ENCODE measurements around the gene SV2A.
A peak's percentile ranks its signal among the peaks of the same experiment; 100 is the strongest.

SV2A gene

DNA sequence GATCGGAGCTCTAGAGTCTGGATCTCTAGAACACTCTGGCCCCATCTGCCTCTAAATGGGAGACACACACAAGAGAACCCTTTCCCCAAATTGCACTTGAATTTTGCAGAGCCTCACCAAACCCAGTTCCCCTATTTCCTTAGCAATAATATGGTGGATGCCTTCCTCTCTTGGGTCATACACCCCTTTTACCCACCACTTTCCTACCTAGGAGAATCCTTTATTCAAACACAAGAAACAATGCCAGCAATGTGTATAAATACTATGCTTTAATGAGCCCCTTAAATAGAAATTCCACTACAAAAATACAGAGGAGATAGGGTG is 10.7 kb upstream of the SV2A start:
- Histone ChIP-seq H3K27ac (ENCODE audit: low read length) (peak overlapping the region; percentile 96), H3K27me3 (ENCODE audit: insufficient read depth, low read length) (no peaks in the 10 kb centered on the region), H3K9ac (ENCODE audit: low read depth, low read length) (peak overlapping the region; percentile 98; the same call in 1 of the 2 replicates), H3K4me3 (ENCODE audit: low read length) (peak overlapping the region; percentile 92), H3K4me1 (ENCODE audit: insufficient read depth, low read length) (peaks cover 6% of the 10 kb centered on the region), H3K9me3 (ENCODE audit: insufficient read depth, low read depth, low read length) (no peaks in the 10 kb centered on the region), H3K36me3 (ENCODE audit: insufficient read depth, low read depth, low read length) (peaks cover 35% of the 10 kb centered on the region)

GRCh38 chr1:149927563-149928400 is 10.1 kb upstream of the SV2A start, which contains the start of gene SF3B4:
Gene SF3B4 (minus strand): TSS chr1:149927803. CDS start chr1:149927759, 44 bp downstream.
- no peaks in the 10 kb centered on the region for H3K9me3 ChIP-seq (ENCODE audit: insufficient read depth, low read depth, low read length)
- peak within 1 kb of the TSS; percentile 96 for H3K27ac ChIP-seq (ENCODE audit: low read length)
- H3K36me3 ChIP-seq (ENCODE audit: insufficient read depth, low read depth, low read length): peaks cover 41% of the 10 kb centered on the region
- H3K27me3 ChIP-seq (ENCODE audit: insufficient read depth, low read length): no peaks in the 10 kb centered on the region
- peaks cover 6% of the 10 kb centered on the region for H3K4me1 ChIP-seq (ENCODE audit: insufficient read depth, low read length)
- peak within 1 kb of the TSS; percentile 92 for H3K4me3 ChIP-seq (ENCODE audit: low read length)
- peak within 1 kb of the TSS; percentile 98 for H3K9ac ChIP-seq (ENCODE audit: low read depth, low read length)

DNA sequence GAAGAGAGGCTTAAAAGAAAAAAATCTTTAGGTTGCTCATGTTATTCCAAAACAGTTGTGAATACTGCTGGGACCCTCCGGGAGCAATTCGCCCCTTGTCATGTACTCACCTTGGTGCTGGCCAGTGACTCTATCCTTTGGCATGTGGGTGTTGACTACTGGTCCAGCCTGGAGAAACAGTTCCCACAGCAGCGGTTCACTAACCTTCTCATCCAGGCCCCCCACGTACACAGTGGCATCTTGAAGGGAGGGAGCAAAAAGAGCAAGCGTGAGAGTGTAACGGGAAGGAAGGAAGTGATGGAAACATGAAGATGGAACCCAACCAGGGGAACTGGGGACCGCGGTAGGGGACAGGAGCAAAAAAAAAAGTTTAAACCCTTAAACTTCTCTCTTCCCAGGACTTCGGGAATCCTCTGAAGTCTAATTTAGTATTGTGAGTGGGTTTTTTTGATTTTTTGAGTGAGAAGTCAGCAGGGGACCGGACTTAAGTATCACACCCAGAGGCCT is 9.5 kb upstream of the SV2A start:
- Histone ChIP-seq H3K4me1 (ENCODE audit: insufficient read depth, low read length) (peaks cover 6% of the 10 kb centered on the region), H3K9me3 (ENCODE audit: insufficient read depth, low read depth, low read length) (no peaks in the 10 kb centered on the region), H3K36me3 (ENCODE audit: insufficient read depth, low read depth, low read length) (peaks cover 46% of the 10 kb centered on the region), H3K27ac (ENCODE audit: low read length) (no peak overlapping the region), H3K27me3 (ENCODE audit: insufficient read depth, low read length) (no peaks in the 10 kb centered on the region), H3K9ac (ENCODE audit: low read depth, low read length) (peak overlapping the region; percentile 98), H3K4me3 (ENCODE audit: low read length) (peak overlapping the region; percentile 92)

DNA sequence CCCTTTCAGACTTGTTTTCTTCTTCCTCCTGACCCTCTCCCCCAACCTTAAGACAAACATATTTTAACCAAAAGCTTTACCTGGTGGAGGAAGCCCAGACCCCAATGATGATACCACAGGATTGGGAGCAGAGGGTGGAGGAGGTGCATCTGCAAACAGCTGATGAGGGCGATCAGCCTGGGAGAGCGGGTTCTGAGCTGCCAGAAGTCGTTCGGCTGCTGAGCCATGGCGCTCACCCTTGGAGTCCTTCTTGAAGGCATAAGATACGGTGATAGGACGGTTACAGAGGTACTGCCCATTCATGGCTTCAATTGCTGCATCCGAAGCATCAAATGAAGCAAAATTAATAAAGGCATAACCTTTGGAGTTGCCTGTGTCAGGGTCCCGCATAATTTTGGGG is 8.7 kb upstream of the SV2A start:
- H3K27me3 ChIP-seq (ENCODE audit: insufficient read depth, low read length): no peaks in the 10 kb centered on the region
- no peak overlapping the region for H3K9ac ChIP-seq (ENCODE audit: low read depth, low read length)
- no peak overlapping the region for H3K27ac ChIP-seq (ENCODE audit: low read length)
- H3K4me3 ChIP-seq (ENCODE audit: low read length): peak overlapping the region; percentile 92
- H3K4me1 ChIP-seq (ENCODE audit: insufficient read depth, low read length): peaks cover 6% of the 10 kb centered on the region
- no peaks in the 10 kb centered on the region for H3K9me3 ChIP-seq (ENCODE audit: insufficient read depth, low read depth, low read length)
- H3K36me3 ChIP-seq (ENCODE audit: insufficient read depth, low read depth, low read length): peaks cover 51% of the 10 kb centered on the region

- Histone ChIP-seq H3K27me3 (ENCODE audit: insufficient read depth, low read length) (no peaks in the 10 kb centered on the region), H3K36me3 (ENCODE audit: insufficient read depth, low read depth, low read length) (peaks cover 51% of the 10 kb centered on the region), H3K4me1 (ENCODE audit: insufficient read depth, low read length) (peaks cover 6% of the 10 kb centered on the region), H3K27ac (ENCODE audit: low read length) (no peak overlapping the region), H3K9ac (ENCODE audit: low read depth, low read length) (no peak overlapping the region), H3K4me3 (ENCODE audit: low read length) (peak overlapping the region; percentile 92), H3K9me3 (ENCODE audit: insufficient read depth, low read depth, low read length) (no peaks in the 10 kb centered on the region)
Measured at GRCh38 chr1:149925751-149926150, 8.1 kb upstream of the SV2A start.

DNA sequence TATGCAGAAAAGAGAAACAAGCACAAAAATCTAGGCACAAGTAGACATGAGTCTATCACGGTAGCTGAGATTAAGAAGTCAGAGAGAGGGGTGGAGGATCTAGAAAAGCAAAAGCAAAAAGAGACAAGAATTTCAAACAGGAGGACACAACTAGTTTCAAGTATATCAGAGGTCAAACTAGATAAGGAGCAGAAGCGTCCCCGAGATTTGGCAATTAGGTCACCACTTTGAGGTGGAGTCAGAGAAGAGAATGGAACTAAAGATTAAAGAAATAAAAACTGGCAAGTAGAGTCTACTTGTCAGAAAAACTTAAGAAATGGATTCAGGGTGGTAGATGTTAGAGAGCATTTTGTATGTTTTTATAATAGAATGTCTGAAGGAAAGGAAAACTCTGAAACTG is 7.7 kb upstream of the SV2A start:
- Histone ChIP-seq H3K9ac (ENCODE audit: low read depth, low read length) (no peak overlapping the region), H3K4me3 (ENCODE audit: low read length) (no peak overlapping the region), H3K36me3 (ENCODE audit: insufficient read depth, low read depth, low read length) (peaks cover 51% of the 10 kb centered on the region)

DNA sequence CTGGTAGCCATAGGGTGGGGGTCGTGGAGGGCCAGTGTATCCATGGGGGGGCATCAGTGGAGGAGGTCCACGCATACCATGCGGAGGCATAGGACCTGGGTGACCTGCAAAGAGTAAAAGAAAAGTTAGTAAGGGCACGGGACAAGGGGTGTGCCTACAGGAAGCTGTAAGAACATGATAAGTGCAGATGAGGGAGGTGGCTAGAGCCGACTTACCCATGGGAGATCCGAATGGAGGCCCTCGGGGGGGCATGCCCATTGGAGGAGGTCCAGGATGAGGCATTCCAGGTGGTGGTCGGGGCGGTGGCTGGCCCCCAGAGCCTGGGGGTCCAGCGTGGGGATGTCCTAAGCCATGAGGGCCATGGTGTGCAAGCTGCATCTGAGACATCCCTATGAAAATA is 6.0 kb upstream of the SV2A start:
- Histone ChIP-seq H3K4me1 (ENCODE audit: insufficient read depth, low read length) (peaks cover 3% of the 10 kb centered on the region), H3K27me3 (ENCODE audit: insufficient read depth, low read length) (no peaks in the 10 kb centered on the region), H3K27ac (ENCODE audit: low read length) (no peak overlapping the region), H3K9ac (ENCODE audit: low read depth, low read length) (no peak overlapping the region), H3K4me3 (ENCODE audit: low read length) (no peak overlapping the region), H3K36me3 (ENCODE audit: insufficient read depth, low read depth, low read length) (peaks cover 51% of the 10 kb centered on the region), H3K9me3 (ENCODE audit: insufficient read depth, low read depth, low read length) (no peaks in the 10 kb centered on the region)

More for the DNA sequence above, 7.7 kb upstream of the SV2A start:
- no peaks in the 10 kb centered on the region for H3K9me3 ChIP-seq (ENCODE audit: insufficient read depth, low read depth, low read length)
- no peaks in the 10 kb centered on the region for H3K27me3 ChIP-seq (ENCODE audit: insufficient read depth, low read length)
- peaks cover 6% of the 10 kb centered on the region for H3K4me1 ChIP-seq (ENCODE audit: insufficient read depth, low read length)
- H3K27ac ChIP-seq (ENCODE audit: low read length): no peak overlapping the region

GRCh38 chr1:149916898-149917252 is 769 bp downstream of the SV2A start:
- Histone ChIP-seq H3K27me3 (ENCODE audit: insufficient read depth, low read length) (no peaks in the 10 kb centered on the region), H3K4me3 (ENCODE audit: low read length) (peak overlapping the region; percentile 98), H3K27ac (ENCODE audit: low read length) (no peak overlapping the region), H3K4me1 (ENCODE audit: insufficient read depth, low read length) (peaks cover 14% of the 10 kb centered on the region), H3K9ac (ENCODE audit: low read depth, low read length) (peak overlapping the region; percentile 82; the same call in 1 of the 2 replicates), H3K36me3 (ENCODE audit: insufficient read depth, low read depth, low read length) (peaks cover 19% of the 10 kb centered on the region; the same call in 1 of the 2 replicates), H3K9me3 (ENCODE audit: insufficient read depth, low read depth, low read length) (no peaks in the 10 kb centered on the region)

GRCh38 chr1:149916193-149916897 is 1.3 kb downstream of the SV2A start:
- Histone ChIP-seq H3K9ac (ENCODE audit: low read depth, low read length) (peak overlapping the region; percentile 82; the same call in 1 of the 2 replicates), H3K9me3 (ENCODE audit: insufficient read depth, low read depth, low read length) (no peaks in the 10 kb centered on the region), H3K36me3 (ENCODE audit: insufficient read depth, low read depth, low read length) (peaks cover 22% of the 10 kb centered on the region; the same call in 1 of the 2 replicates), H3K27ac (ENCODE audit: low read length) (no peak overlapping the region), H3K4me3 (ENCODE audit: low read length) (peak overlapping the region; percentile 98), H3K27me3 (ENCODE audit: insufficient read depth, low read length) (no peaks in the 10 kb centered on the region), H3K4me1 (ENCODE audit: insufficient read depth, low read length) (peaks cover 14% of the 10 kb centered on the region)

DNA sequence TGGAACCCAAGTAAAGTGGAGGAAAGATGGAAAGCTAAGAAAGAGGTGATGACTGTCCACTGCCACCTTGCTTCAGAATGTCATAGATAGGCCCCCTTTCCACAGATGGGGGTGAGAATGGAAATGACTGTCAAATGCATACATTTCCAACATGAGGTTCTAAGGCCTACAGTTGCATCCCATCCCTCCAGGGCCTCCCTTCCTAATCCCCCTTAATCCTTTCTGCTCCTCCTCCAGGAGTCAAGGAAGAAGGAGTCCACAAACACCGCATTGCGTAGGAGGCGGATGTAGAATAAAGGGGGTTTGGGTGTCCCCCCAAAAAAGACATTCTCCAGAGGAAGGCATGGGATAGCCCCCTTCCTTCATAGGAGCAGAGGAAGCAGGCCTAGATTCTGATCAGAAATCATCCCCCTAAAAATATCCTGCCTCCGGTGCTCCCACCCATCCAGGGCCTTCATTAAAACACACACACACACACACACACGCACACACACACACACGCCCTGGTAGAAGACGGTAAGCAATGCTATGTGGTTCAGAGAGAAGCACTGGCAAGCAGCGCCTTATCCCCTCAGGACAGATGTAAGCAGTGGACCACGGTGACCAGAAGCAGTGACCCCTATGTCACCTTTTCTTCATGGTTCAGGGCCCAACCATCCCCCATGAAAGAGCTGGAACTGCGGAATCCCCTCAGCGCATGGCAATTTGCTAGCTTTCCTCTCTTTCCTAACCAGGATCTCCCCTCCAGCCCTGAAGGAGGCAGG is 2.0 kb downstream of the SV2A start:
- Histone ChIP-seq H3K9ac (ENCODE audit: low read depth, low read length) (peak overlapping the region; percentile 6; the same call in 1 of the 2 replicates), H3K36me3 (ENCODE audit: insufficient read depth, low read depth, low read length) (peaks cover 29% of the 10 kb centered on the region; the same call in 1 of the 2 replicates), H3K9me3 (ENCODE audit: insufficient read depth, low read depth, low read length) (no peaks in the 10 kb centered on the region), H3K27me3 (ENCODE audit: insufficient read depth, low read length) (no peaks in the 10 kb centered on the region), H3K4me3 (ENCODE audit: low read length) (peak overlapping the region; percentile 98), H3K4me1 (ENCODE audit: insufficient read depth, low read length) (peaks cover 14% of the 10 kb centered on the region), H3K27ac (ENCODE audit: low read length) (no peak overlapping the region)

- Histone ChIP-seq H3K27ac (ENCODE audit: low read length) (no peak overlapping the region), H3K4me3 (ENCODE audit: low read length) (no peak overlapping the region), H3K27me3 (ENCODE audit: insufficient read depth, low read length) (no peaks in the 10 kb centered on the region), H3K9ac (ENCODE audit: low read depth, low read length) (no peak overlapping the region), H3K4me1 (ENCODE audit: insufficient read depth, low read length) (peaks cover 14% of the 10 kb centered on the region), H3K9me3 (ENCODE audit: insufficient read depth, low read depth, low read length) (no peaks in the 10 kb centered on the region), H3K36me3 (ENCODE audit: insufficient read depth, low read depth, low read length) (peaks cover 40% of the 10 kb centered on the region; the same call in 1 of the 2 replicates)
Measured at GRCh38 chr1:149914545-149914944, 3.1 kb downstream of the SV2A start.
